Activated CD4-positive, alpha-beta T cell treated with anti-CD3 and anti-CD28 coated beads, Interleukin-10, Interleukin-2, amounts not matched to agents 100 ng/mL and 50 ng/mL, durations not matched to agents 16 hours and 8 hours (primary cell): Measurements from ENCODE around the gene EXTL1.
A peak's percentile ranks its signal among the peaks of the same experiment; 100 is the strongest.
"Not testable (repeated sequence)": the region's sequence is repeated elsewhere in the genome, so short reads cannot be mapped to it uniquely, and the experiment has no call there.

Source experiments
- DNase-seq: peaks from one replicate; pipeline ENCODE4 v3.0.0-alpha.2; 2020

Gene EXTL1

GRCh38 chr1:26021647-26022403 is at the start of gene EXTL1:
Gene EXTL1, plus strand, starts transcription at chr1:26021775. Its CDS starts 872 bp downstream, at chr1:26022647.
- DNase-seq: no peak

GRCh38 chr1:25971811-25972180 is 49.8 kb upstream of the EXTL1 start:
- DNase-seq: no peak

GRCh38 chr1:25973610-25974321 is 47.8 kb upstream of the EXTL1 start:
- DNase-seq: no peak

GRCh38 chr1:25977801-25978200 is 43.8 kb upstream of the EXTL1 start:
- no peak for DNase-seq

- no peak for DNase-seq
Observed at GRCh38 chr1:25978403-25978802, 43.2 kb upstream of the EXTL1 start.

- DNase-seq: no peak
Observed at GRCh38 chr1:25979210-25979609, 42.4 kb upstream of the EXTL1 start.

- DNase-seq: no peak
Observed at GRCh38 chr1:25985171-25985570, 36.4 kb upstream of the EXTL1 start.

- DNase-seq: no peak
Observed at GRCh38 chr1:25985670-25986069, 35.9 kb upstream of the EXTL1 start.

- not testable (repeated sequence) for DNase-seq
Observed at GRCh38 chr1:25986773-25987172, 34.8 kb upstream of the EXTL1 start.

GRCh38 chr1:25987951-25988350 is 33.6 kb upstream of the EXTL1 start:
- no peak for DNase-seq

- DNase-seq: no peak
Observed at GRCh38 chr1:25989440-25990234, 31.9 kb upstream of the EXTL1 start.

- no peak for DNase-seq
Observed at GRCh38 chr1:25990251-25990650, 31.3 kb upstream of the EXTL1 start.

- DNase-seq: peak; percentile 66
Observed at GRCh38 chr1:25990702-25991395, 30.7 kb upstream of the EXTL1 start.

GRCh38 chr1:25991937-25992688 is 29.5 kb upstream of the EXTL1 start:
- DNase-seq: no peak

- DNase-seq: no peak
Observed at GRCh38 chr1:25992689-25993171, 28.8 kb upstream of the EXTL1 start.

- no peak for DNase-seq
Observed at GRCh38 chr1:25993197-25993951, 28.2 kb upstream of the EXTL1 start.

GRCh38 chr1:25994402-25995150 is 27.0 kb upstream of the EXTL1 start:
- no peak for DNase-seq

GRCh38 chr1:25996966-25997827 is 24.4 kb upstream of the EXTL1 start:
- DNase-seq: peak; percentile 54
